HG02610 (cell line): Measurements from ENCODE around the gene SEMA5B.

ENCODE experiments used
- ATAC-seq: cut with Tn5 transposase; IDR thresholded peaks from one replicate; pipeline ENCODE4 v1.9.1; 2021; ENCODE audit warnings: mild to moderate bottlenecking, moderate library complexity; ENCODE audit not compliant: unreplicated experiment

The SEMA5B gene

GRCh38 chr3:123026565-123027291 lies 835 bp downstream of the SEMA5B start:
- no peak for ATAC-seq

GRCh38 chr3:123025642-123026521 lies 1.7 kb downstream of the SEMA5B start:
- no peak for ATAC-seq

GRCh38 chr3:123024056-123024455 lies 3.5 kb downstream of the SEMA5B start:
- ATAC-seq: no peak

GRCh38 chr3:123021996-123022510 lies 5.5 kb downstream of the SEMA5B start:
- no peak for ATAC-seq

- ATAC-seq: no peak
Measured at GRCh38 chr3:123021388-123021787, 6.2 kb downstream of the SEMA5B start.

- ATAC-seq: no peak
Measured at GRCh38 chr3:123020709-123021108, 6.9 kb downstream of the SEMA5B start.

- ATAC-seq: no peak
Measured at GRCh38 chr3:123019591-123019990, 8.0 kb downstream of the SEMA5B start.

- no peak for ATAC-seq
Measured at GRCh38 chr3:123019161-123019560, 8.4 kb downstream of the SEMA5B start.

- no peak for ATAC-seq
Measured at GRCh38 chr3:123018683-123019082, 8.9 kb downstream of the SEMA5B start.

- no peak for ATAC-seq
Measured at GRCh38 chr3:123015596-123015995, 12.0 kb downstream of the SEMA5B start.

GRCh38 chr3:123013876-123014275 lies 13.7 kb downstream of the SEMA5B start:
- ATAC-seq: no peak

GRCh38 chr3:123012652-123013051 lies 14.9 kb downstream of the SEMA5B start:
- ATAC-seq: no peak

- no peak for ATAC-seq
Measured at GRCh38 chr3:123011447-123011846, 16.1 kb downstream of the SEMA5B start.

- no peak for ATAC-seq
Measured at GRCh38 chr3:123008840-123009239, 18.7 kb downstream of the SEMA5B start.

GRCh38 chr3:123006609-123007008 lies 21.0 kb downstream of the SEMA5B start:
- no peak for ATAC-seq

- no peak for ATAC-seq
Measured at GRCh38 chr3:123005291-123005690, 22.3 kb downstream of the SEMA5B start.

- ATAC-seq: no peak
Measured at GRCh38 chr3:123004201-123004918, 23.2 kb downstream of the SEMA5B start.

- no peak for ATAC-seq
Measured at GRCh38 chr3:123002749-123003497, 24.6 kb downstream of the SEMA5B start.

- ATAC-seq: no peak
Measured at GRCh38 chr3:123002100-123002748, 25.3 kb downstream of the SEMA5B start.

GRCh38 chr3:122998856-122999255 lies 28.7 kb downstream of the SEMA5B start:
- no peak for ATAC-seq
